Smooth muscle cell (in vitro differentiated cells): ENCODE data around the gene FNDC11. TPM values are rescaled to one million over a fixed set of nuclear protein-coding genes. Genes with fewer than 3 reads are reported as not detected.

Experiments used
- DNase-seq: peaks from one replicate; lab custom pipeline; 2025; ENCODE audit not compliant: unreplicated experiment; lab: John Stamatoyannopoulos, UW
- H2AFZ ChIP-seq: fragments of 200-600 bp; sonication (generic); 2 replicates; pipeline ENCODE4 v1.6.0; 2016; ENCODE audit warnings: antibody characterized with exemption, low read depth, mild to moderate bottlenecking
- H3F3A ChIP-seq: fragments of 200-600 bp; sonication (generic); 2 replicates; pipeline ENCODE4 v1.6.0; 2017; ENCODE audit warnings: antibody characterized with exemption, low read depth
- H3K27ac ChIP-seq: fragments of 200-600 bp; sonication (generic); 2 replicates; pipeline ENCODE4 v1.5.1; 2016; ENCODE audit warnings: low read depth, mild to moderate bottlenecking
- H3K27me3 ChIP-seq: fragments of 200-600 bp; sonication (generic); 2 replicates; pipeline ENCODE4 v1.6.1; 2016; ENCODE audit warnings: low read depth, mild to moderate bottlenecking
- H3K36me3 ChIP-seq: fragments of 200-600 bp; sonication (generic); 2 replicates; pipeline ENCODE4 v1.5.1; 2016; ENCODE audit warnings: low read depth
- H3K4me1 ChIP-seq: fragments of 200-600 bp; sonication (generic); 2 replicates; pipeline ENCODE4 v1.5.1; 2016; ENCODE audit warnings: low read depth
- H3K4me2 ChIP-seq: fragments of 200-600 bp; sonication (generic); 2 replicates; pipeline ENCODE4 v1.6.0; 2016; ENCODE audit warnings: mild to moderate bottlenecking
- H3K4me3 ChIP-seq: fragments of 200-600 bp; sonication (generic); 2 replicates; pipeline ENCODE4 v1.5.1; 2016; ENCODE audit warnings: mild to moderate bottlenecking
- H3K79me2 ChIP-seq: fragments of 200-600 bp; sonication (generic); 2 replicates; pipeline ENCODE4 v1.6.0; 2016; ENCODE audit warnings: low read depth, mild to moderate bottlenecking
- H3K9ac ChIP-seq: fragments of 200-600 bp; sonication (generic); 2 replicates; pipeline ENCODE4 v1.6.0; 2016; ENCODE audit warnings: low read depth
- H3K9me3 ChIP-seq: fragments of 200-600 bp; sonication (generic); replicated peaks from 2 replicates; pipeline ENCODE4 v1.5.1; 2016; ENCODE audit warnings: low read depth
- H4K20me1 ChIP-seq: fragments of 200-600 bp; sonication (generic); 2 replicates; pipeline ENCODE4 v1.6.0; 2016; ENCODE audit warnings: low read depth
- CTCF ChIP-seq: fragments of 200-600 bp; sonication (generic); IDR thresholded peaks from 2 replicates; pipeline ENCODE4 v1.5.1; 2017; ENCODE audit warnings: borderline replicate concordance, mild to moderate bottlenecking, antibody characterized with exemption; ENCODE audit not compliant: insufficient read depth, poor library complexity, severe bottlenecking
- WGBS: methylation state at CpG from one replicate; pipeline ENCODE4 v1.1.7; 2016; ENCODE audit warnings: low lambda C conversion rate; 5-methylcytosine and 5-hydroxymethylcytosine counted together
- polyA plus RNA-seq: library from polyadenylated mRNA; unstranded; fragments of >200 nt; fragmentation: Nextera tagmentation; extraction: Ambion mirVana; gene quantifications from 2 replicates; pipeline ENCODE4 v1.2.1, GENCODE V29; 2016
- total RNA-seq: library from RNA; depleted of rRNA; stranded (reverse); fragments of >200 nt; gene quantifications from 2 replicates; pipeline ENCODE4 v1.2.3, GENCODE V29; 2014

FNDC11 gene
- total and polyA plus RNA-seq, 2 experiments from 2014 or later, result 0.72 to 3.6 TPM

- H3K27ac ChIP-seq, result no peak overlapping the region
Measured at GRCh38 chr20:63566395-63567135, 12.6 kb downstream of the FNDC11 start.

DNA sequence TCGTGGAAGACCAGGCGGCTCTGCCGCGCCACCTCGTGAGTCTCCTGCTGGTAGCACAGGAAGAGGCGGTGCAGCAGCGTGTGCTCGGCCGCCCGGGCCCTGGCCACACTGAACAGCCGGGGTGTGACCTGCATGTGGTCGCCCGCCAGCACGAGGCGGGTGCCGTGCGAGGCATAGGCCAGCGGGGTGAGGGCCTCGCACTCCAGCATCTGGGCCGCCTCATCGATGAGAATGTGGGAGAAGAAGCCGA is 13.1 kb downstream of the FNDC11 start:
- no peak overlapping the region for H3K4me3 ChIP-seq
- no peaks in the 10 kb centered on the region for H3K27me3 ChIP-seq
- no peaks in the 10 kb centered on the region for H3K4me1 ChIP-seq
- H3K27ac ChIP-seq, result no peak overlapping the region
- no peaks in the 10 kb centered on the region for H3F3A ChIP-seq
- H4K20me1 ChIP-seq, result no peaks in the 10 kb centered on the region
- H3K9ac ChIP-seq, result no peak overlapping the region
- no peaks in the 10 kb centered on the region for H3K79me2 ChIP-seq
- DNase-seq, result no peak
- no peak for TF ChIP-seq CTCF
- no peaks in the 10 kb centered on the region for H3K9me3 ChIP-seq
- H3K36me3 ChIP-seq, result no peaks in the 10 kb centered on the region
- H3K4me2 ChIP-seq, result no peak overlapping the region
- no peak overlapping the region for H2AFZ ChIP-seq
- 98% methylated on average over 15 of the region's 22 CpGs for WGBS

More at GRCh38 chr20:63566395-63567135, 12.6 kb downstream of the FNDC11 start:
- Histone ChIP-seq H4K20me1 (no peaks in the 10 kb centered on the region), H3K4me2 (no peak overlapping the region), H3K79me2 (no peaks in the 10 kb centered on the region), H3K36me3 (no peaks in the 10 kb centered on the region), H3K9me3 (no peaks in the 10 kb centered on the region), H2AFZ (no peak overlapping the region), H3K4me3 (no peak overlapping the region), H3K9ac (no peak overlapping the region), H3K27me3 (no peaks in the 10 kb centered on the region), H3K4me1 (no peaks in the 10 kb centered on the region), H3F3A (no peaks in the 10 kb centered on the region)
- WGBS, result 93% methylated on average over 46 of the region's 46 CpGs
- TF ChIP-seq CTCF, result no peak
- no peak for DNase-seq

GRCh38 chr20:63567386-63568169 is 13.6 kb downstream of the FNDC11 start:
- no peak for DNase-seq

More at GRCh38 chr20:63567386-63568169, 13.6 kb downstream of the FNDC11 start:
- Histone ChIP-seq H3K4me3 (no peak overlapping the region), H3K36me3 (no peaks in the 10 kb centered on the region), H3K4me2 (no peak overlapping the region), H2AFZ (no peak overlapping the region), H3K9ac (no peak overlapping the region), H3F3A (no peaks in the 10 kb centered on the region), H3K4me1 (no peaks in the 10 kb centered on the region), H3K27ac (no peak overlapping the region), H3K27me3 (no peaks in the 10 kb centered on the region), H3K9me3 (no peaks in the 10 kb centered on the region), H4K20me1 (no peaks in the 10 kb centered on the region), H3K79me2 (no peaks in the 10 kb centered on the region)
- no peak for TF ChIP-seq CTCF
- 90% methylated on average over 36 of the region's 37 CpGs for WGBS
